ACC112 (cell line): ENCODE data around the gene PTPRR.

Experiments
- H2AFZ ChIP-seq: fragments of 200-600 bp; sonication (generic); one replicate; pipeline ENCODE4 v1.6.0; 2017; ENCODE audit warnings: antibody characterized with exemption, low read length; ENCODE audit not compliant: unreplicated experiment
- H3K27ac ChIP-seq: fragments of 200-600 bp; sonication (generic); 2 replicates; pipeline ENCODE4 v1.5.1; 2014; ENCODE audit warnings: low read depth, mild to moderate bottlenecking, antibody characterized with exemption, low read length, moderate library complexity
- H3K27me3 ChIP-seq: fragments of 200-600 bp; sonication (generic); 2 replicates; pipeline ENCODE4 v1.6.1; 2014; ENCODE audit warnings: mild to moderate bottlenecking, antibody characterized with exemption, low read length, moderate library complexity, mixed read lengths; ENCODE audit not compliant: insufficient read depth
- H3K36me3 ChIP-seq: fragments of 200-600 bp; sonication (generic); 2 replicates; pipeline ENCODE4 v1.6.1; 2016; ENCODE audit warnings: mild to moderate bottlenecking, antibody characterized with exemption, low read length, moderate library complexity, mixed read lengths; ENCODE audit not compliant: insufficient read depth
- H3K4me1 ChIP-seq: fragments of 200-600 bp; sonication (generic); one replicate; pipeline ENCODE4 v1.6.1; 2016; ENCODE audit warnings: low read length, mixed read lengths; ENCODE audit not compliant: insufficient read depth, unreplicated experiment, control insufficient read depth
- H3K4me3 ChIP-seq: fragments of 200-600 bp; sonication (generic); 2 replicates; pipeline ENCODE4 v1.5.1; 2014; ENCODE audit warnings: mild to moderate bottlenecking, low read depth, low read length
- H3K79me2 ChIP-seq: fragments of 200-600 bp; sonication (generic); one replicate; pipeline ENCODE4 v1.6.0; 2016; ENCODE audit warnings: low read length; ENCODE audit not compliant: control insufficient read depth, unreplicated experiment, insufficient read depth

Gene PTPRR

DNA sequence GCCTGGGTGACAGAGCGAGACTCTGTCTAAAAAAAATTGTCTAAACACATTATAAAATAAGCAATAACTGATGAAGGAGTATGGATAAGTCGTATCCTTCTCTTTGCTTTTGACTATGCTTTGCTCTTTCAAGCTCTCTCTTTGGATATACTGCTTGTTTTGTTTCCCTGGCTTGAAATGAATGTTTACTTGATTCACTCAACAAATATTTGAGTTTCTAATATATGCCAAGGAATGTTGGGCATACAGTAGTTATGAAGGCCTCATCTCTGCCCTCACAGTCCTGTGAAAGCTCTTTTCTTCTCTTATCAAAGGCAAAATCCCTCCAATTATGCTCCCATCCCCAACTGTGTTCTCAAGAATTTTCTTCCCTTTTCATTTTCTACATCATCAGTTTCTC lies 123.5 kb downstream of the PTPRR start:
- Histone ChIP-seq H3K4me1 (no peaks in the 10 kb centered on the region), H3K27ac (no peak overlapping the region), H3K27me3 (no peaks in the 10 kb centered on the region), H3K4me3 (no peak overlapping the region), H3K79me2 (no peaks in the 10 kb centered on the region), H2AFZ (no peak overlapping the region), H3K36me3 (no peaks in the 10 kb centered on the region)

DNA sequence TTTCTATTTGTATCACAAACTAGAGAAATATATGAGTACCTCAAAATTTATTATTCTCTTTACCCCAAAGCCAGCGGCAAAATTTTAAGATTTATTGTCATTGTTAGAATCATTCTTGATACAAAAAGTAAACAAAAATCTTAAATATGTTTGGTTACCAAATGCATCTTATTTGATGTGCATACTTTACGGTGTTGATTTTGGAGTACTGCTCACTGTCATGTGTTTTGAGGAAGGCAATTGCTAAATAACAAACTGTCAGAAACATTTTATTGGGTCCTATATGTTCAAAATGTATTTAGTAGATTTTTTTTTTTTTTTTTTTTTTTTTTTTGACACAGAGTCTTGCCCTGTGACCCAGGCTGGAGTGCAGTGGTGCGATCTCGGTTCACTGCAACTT lies 124.9 kb downstream of the PTPRR start:
- no peaks in the 10 kb centered on the region for H3K36me3 ChIP-seq
- H3K27me3 ChIP-seq = no peaks in the 10 kb centered on the region
- H3K4me1 ChIP-seq = no peaks in the 10 kb centered on the region
- H2AFZ ChIP-seq = no peak overlapping the region
- no peaks in the 10 kb centered on the region for H3K79me2 ChIP-seq
- no peak overlapping the region for H3K4me3 ChIP-seq
- H3K27ac ChIP-seq = no peak overlapping the region

GRCh38 chr12:70794131-70794530 lies 126.4 kb downstream of the PTPRR start:
- Histone ChIP-seq H2AFZ (no peak overlapping the region), H3K27me3 (no peaks in the 10 kb centered on the region), H3K79me2 (no peaks in the 10 kb centered on the region), H3K36me3 (no peaks in the 10 kb centered on the region), H3K4me1 (no peaks in the 10 kb centered on the region), H3K27ac (no peak overlapping the region), H3K4me3 (no peak overlapping the region)

GRCh38 chr12:70788774-70789173 lies 131.8 kb downstream of the PTPRR start:
- no peaks in the 10 kb centered on the region for H3K27me3 ChIP-seq
- no peak overlapping the region for H3K4me3 ChIP-seq
- H3K79me2 ChIP-seq = no peaks in the 10 kb centered on the region
- H2AFZ ChIP-seq = no peak overlapping the region
- no peaks in the 10 kb centered on the region for H3K36me3 ChIP-seq
- H3K4me1 ChIP-seq = no peaks in the 10 kb centered on the region
- H3K27ac ChIP-seq = no peak overlapping the region

- Histone ChIP-seq H3K36me3 (no peaks in the 10 kb centered on the region), H3K4me3 (no peak overlapping the region), H3K27ac (no peak overlapping the region), H3K27me3 (no peaks in the 10 kb centered on the region), H3K79me2 (no peaks in the 10 kb centered on the region), H3K4me1 (no peaks in the 10 kb centered on the region), H2AFZ (no peak overlapping the region)
Measured at GRCh38 chr12:70787612-70788011, 132.9 kb downstream of the PTPRR start.

DNA sequence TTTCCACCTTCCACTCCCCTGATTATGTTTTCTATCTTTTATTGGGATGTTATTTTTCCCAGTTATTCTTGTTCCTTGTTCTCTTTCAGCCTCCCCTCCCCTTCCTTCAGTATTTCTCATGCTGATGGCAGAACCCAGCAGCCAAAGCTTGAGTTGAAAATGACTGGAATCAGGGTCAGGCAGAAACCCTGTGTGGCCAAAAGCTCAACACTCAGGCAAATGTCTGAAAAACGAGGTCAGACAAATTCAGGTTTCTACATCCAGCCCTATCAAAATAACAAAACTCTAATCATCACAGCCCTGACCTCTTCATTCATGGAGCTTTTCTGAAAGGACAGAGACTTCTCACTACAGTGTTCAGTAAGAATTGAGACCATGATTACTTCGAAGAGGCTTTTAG lies 134.6 kb downstream of the PTPRR start:
- Histone ChIP-seq H3K27ac (no peak overlapping the region), H3K36me3 (no peaks in the 10 kb centered on the region), H3K4me3 (no peak overlapping the region), H3K4me1 (no peaks in the 10 kb centered on the region), H3K79me2 (no peaks in the 10 kb centered on the region), H3K27me3 (no peaks in the 10 kb centered on the region), H2AFZ (no peak overlapping the region)

DNA sequence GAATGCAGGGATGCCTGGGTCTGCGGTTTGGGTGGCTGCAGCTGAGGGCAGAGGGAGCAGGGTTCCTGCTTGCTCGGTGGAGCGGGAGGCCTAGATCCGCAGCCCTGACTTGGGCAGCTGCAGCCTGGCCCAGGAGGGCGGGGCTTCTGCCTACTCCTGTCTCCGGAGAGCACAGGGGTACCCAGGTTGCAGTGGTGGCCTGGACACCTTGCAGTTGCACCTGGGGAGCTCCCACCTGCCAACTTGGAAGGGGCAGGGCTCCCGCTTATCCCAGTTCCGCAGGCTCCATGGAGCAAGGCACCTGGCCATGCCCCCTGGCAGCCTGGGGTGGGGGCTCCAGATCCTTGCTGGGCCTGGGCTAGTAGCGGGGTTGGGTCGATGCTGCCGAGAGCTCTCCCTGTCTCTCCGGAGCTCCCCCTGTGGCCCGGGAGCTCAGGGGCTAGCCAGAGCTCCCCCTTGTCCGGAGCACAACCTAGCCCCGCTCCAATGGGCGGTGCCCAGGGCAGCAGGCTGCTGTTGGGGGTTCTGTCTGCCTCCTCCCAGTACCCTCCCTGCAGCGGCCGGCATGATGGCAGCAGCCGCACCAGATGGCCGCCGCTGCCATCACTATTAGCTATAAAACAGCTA lies 136.4 kb downstream of the PTPRR start:
- Histone ChIP-seq H3K27me3 (no peaks in the 10 kb centered on the region), H3K4me1 (no peaks in the 10 kb centered on the region), H3K27ac (no peak overlapping the region), H2AFZ (no peak overlapping the region), H3K4me3 (no peak overlapping the region), H3K36me3 (no peaks in the 10 kb centered on the region), H3K79me2 (no peaks in the 10 kb centered on the region)

DNA sequence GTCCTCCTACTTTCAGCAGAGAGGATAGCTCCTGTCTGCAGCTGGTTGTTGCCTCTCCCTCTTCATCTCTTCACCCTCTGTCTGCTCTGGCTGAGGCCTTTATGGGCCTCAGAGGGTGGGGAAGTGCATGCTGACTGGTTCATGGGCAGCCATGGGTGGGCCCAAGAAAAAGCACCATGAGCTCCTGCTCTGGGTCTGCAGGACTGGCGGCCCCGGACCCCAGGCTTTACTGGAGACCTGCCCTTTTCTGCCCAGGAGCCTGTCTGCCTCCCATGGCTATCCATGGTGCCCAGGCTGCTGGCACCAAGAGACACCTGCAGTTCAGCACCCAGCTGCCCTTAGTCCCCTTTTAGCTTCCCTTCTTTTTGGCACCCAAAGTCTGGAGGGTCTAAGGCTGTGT lies 137.1 kb downstream of the PTPRR start:
- no peaks in the 10 kb centered on the region for H3K79me2 ChIP-seq
- no peak overlapping the region for H3K27ac ChIP-seq
- no peaks in the 10 kb centered on the region for H3K4me1 ChIP-seq
- no peaks in the 10 kb centered on the region for H3K36me3 ChIP-seq
- no peaks in the 10 kb centered on the region for H3K27me3 ChIP-seq
- H2AFZ ChIP-seq = no peak overlapping the region
- no peak overlapping the region for H3K4me3 ChIP-seq

DNA sequence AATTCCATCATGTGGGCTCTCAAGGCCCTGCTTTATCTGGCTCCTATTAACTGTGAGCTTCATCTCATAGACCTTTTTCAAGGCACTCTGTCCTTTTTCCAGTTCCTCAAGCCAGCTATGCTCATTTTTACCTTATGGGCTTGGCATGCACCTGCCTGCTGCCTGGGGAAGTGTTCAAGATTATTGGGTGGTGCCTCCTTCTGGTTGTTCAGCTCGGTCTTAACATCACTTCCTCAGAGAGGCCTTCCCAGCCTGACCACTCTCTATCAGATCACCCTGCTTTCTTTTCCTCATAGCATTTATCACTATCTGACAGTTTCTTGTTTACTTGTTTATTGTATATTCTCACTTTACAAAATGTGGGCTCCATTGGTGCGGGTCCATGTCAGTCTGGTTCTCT lies 141.3 kb downstream of the PTPRR start:
- Histone ChIP-seq H3K27ac (no peak overlapping the region), H3K79me2 (no peaks in the 10 kb centered on the region), H2AFZ (no peak overlapping the region), H3K4me1 (peaks cover 11% of the 10 kb centered on the region), H3K36me3 (no peaks in the 10 kb centered on the region), H3K4me3 (no peak overlapping the region), H3K27me3 (no peaks in the 10 kb centered on the region)

- Histone ChIP-seq H3K4me1 (peaks cover 25% of the 10 kb centered on the region), H3K4me3 (no peak overlapping the region), H3K27ac (peak overlapping the region; percentile 33), H3K27me3 (no peaks in the 10 kb centered on the region), H3K36me3 (no peaks in the 10 kb centered on the region), H2AFZ (no peak overlapping the region), H3K79me2 (no peaks in the 10 kb centered on the region)
Measured at GRCh38 chr12:70774055-70774454, 146.5 kb downstream of the PTPRR start.

DNA sequence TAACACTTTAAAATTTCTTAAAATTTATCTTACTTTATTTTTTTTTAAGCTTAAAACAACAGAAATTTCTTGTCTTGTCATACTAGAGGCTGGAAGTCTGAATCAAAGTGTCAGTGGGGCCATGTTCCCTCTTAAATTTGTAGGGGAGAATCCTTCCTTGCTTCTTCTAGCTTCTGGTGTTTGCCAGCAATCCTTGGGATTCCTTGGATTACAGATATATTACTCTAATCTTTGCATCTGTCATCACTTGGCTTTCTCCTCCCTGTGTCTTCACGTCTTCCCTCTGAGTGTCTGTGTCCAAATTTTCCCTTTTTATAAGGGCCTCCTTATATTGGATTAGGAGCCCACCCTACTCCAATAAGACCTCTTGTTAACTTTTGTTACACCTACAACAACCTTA lies 147.7 kb downstream of the PTPRR start:
- Histone ChIP-seq H3K4me1 (peaks cover 25% of the 10 kb centered on the region), H3K4me3 (no peak overlapping the region), H3K79me2 (no peaks in the 10 kb centered on the region), H3K27me3 (no peaks in the 10 kb centered on the region), H3K36me3 (no peaks in the 10 kb centered on the region), H2AFZ (no peak overlapping the region), H3K27ac (no peak overlapping the region)
